Stimulated activated CD8-positive, alpha-beta memory T cell treated with anti-CD3 and anti-CD28 coated beads, Interleukin-2, amount 100 ng/mL, for 48 hours (primary cell): Measurements from ENCODE around the gene PRDM7.
"Not testable (repeated sequence)": the region's sequence is repeated elsewhere in the genome, so short reads cannot be mapped to it uniquely, and the experiment has no call there.

Source experiments
- DNase-seq, 2 donors: peaks; one replicate each; pipeline ENCODE4 v3.0.0-alpha.2; 2020; ENCODE audit warnings: low read depth in 2 of 2

The PRDM7 gene

DNA sequence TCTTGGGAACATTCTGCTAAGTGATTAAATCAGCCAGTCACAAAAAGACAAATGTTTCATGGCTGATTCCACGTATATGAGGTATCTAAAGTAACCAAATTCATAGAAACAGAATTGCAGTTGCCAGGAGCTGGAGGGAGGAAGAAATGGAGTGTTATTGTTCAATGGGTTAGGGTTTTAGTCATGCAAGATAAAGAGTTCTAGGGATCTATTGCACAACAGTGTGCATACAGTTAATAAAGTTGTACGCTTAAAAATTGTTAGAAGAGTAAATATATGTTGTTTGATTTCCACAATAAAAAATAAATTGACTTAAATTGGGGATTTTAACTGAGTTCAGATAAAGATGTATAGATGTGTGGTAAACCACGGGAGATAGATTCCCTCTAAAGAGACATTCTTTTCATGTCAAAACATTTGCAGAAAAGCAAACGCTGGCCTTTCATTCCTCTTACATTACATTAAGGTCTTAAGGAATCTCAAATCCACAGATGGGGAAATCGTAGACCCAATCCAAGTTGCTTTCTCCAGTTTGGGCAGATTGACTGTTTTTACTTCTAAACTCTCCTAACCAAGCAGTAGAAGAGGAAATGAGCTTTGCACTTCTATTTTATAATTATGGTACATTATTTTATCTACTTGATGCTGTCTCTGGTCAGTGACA, 4.6 kb downstream of the PRDM7 start:
- no peak for DNase-seq

DNA sequence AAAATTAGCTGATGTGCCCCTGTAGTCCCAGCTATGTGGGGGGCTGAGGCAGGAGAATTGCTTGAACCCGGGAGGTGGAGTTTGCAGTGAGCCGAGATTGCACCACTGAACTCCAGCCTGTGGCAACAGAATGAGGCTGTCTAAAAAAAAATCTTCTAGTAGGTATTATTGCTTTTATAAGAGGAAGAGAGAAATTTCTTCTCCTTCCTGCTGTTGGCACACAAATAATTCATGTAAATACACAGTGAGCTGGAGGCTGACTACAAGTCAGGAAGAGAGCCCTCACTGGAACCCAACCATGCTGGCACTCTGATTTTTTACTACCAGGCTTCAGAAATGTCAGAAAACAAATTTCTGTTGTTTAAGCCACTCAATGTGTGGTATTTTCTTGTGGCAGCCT, 6.7 kb downstream of the PRDM7 start:
- no peak for DNase-seq

DNA sequence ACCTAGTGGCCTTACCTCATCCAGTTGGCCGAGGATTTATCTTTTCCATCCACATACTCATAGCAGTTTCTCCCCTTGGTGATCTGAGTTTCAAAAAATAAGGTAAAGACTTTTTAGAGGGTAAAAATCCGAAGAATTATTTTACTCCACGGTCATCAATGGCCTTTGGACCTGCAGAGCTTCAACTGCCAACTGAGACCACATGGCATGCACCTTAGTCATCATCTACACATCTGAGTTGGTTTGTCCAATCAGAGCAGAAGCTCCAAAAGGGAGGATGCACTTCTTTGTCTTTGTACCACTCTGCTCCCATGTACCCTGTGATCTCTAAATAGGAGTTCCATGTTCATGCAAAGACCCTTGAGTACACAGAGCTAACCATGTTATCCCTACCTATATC, 15.7 kb downstream of the PRDM7 start:
- no peak for DNase-seq

DNA sequence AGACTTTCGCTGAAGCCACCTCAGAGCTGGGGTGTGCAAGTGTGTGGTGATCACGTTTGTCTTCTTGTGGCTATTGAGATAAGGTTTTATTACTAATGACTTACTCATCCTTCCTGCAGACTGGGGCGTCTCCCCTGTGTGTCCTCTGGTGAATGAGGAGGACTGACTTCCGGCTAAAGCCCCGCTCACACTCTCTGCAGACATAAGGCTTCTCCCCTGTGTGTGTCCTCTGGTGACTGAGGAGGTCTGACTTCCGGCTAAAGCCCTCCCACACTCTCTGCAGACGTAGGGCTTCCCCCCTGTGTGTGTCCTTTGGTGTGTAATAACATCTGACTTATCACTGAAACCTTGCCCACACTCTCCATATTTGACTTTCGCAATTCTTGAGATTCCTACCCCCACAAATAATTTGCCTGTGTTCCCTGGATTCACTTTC, 19.4 kb downstream of the PRDM7 start:
- DNase-seq, result peak in 1 of 2 donors; percentile 17

- DNase-seq, result not testable (repeated sequence)
These were observed 20.6 kb downstream of the PRDM7 start for GRCh38 chr16:90056521-90056920.

DNA sequence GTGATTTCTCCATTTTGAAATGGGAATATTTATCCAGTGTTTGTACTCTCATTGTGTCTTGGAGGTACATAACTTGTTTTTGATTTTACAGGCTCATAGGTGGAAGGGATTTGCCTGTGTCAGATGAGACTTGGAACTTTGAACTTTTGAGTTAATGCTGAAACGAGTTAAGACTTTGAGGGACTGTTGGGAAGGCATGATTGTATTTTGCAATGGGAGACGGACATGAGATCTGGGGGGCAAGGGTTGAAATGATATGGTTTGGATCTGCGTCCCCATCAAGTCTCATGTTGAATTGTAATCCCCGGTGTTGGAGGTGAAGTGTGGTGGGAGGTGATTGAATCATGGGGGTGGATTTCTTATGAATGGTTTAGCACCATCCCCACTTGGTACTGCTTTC, 21.8 kb downstream of the PRDM7 start:
- no peak for DNase-seq

DNA sequence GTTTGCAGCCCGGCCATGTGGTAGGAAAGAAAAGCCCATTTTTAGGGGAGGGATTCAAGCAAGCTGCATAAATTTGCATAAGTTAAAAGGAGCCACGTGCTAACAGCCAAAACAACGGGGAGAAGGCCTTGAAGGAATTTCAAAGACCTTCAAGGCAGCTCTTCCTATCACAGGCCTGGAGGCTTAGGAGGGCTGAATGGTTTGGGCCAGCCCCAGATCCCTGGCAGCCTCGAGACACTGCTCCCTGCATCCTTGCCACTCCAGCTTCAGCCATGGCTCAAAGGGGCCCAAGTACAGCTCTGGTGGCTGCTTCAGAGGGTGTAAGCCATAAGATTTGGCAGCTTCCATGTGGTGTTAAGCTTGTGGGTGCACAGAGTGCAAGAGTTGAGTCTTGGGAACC, 22.6 kb downstream of the PRDM7 start:
- no peak for DNase-seq

- DNase-seq, result no peak
These were observed 23.1 kb downstream of the PRDM7 start for GRCh38 chr16:90053902-90054500.

- no peak for DNase-seq
These were observed 26.2 kb downstream of the PRDM7 start for GRCh38 chr16:90050969-90051368.

DNA sequence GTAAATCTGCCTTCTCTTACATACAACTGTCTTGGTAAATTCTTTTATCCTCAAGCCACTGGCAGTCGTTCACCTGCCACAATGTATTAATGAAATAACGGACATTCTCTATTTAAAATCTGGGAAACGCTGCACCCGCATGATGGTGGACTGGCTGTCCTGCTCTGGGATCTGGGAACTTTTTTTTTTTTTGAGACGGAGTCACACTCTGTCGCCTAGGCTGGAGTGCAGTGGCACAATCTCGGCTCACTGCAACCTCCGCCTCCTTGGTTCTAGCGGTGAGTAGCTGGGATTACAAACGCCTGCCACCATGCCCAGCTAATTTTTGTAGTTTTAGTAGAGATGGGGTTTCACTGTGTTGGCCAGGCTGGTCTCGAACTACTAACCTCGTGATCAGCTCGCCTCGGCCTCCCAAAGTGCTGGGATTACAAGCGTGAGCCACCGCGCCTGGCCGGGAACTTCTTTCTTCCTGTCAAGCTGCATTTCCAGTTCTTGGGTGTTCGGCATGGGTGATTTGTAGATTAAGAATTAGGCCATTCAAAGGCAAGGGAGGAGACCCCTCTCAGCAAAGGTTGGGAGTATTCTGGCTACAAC, 28.3 kb downstream of the PRDM7 start:
- no peak for DNase-seq

DNA sequence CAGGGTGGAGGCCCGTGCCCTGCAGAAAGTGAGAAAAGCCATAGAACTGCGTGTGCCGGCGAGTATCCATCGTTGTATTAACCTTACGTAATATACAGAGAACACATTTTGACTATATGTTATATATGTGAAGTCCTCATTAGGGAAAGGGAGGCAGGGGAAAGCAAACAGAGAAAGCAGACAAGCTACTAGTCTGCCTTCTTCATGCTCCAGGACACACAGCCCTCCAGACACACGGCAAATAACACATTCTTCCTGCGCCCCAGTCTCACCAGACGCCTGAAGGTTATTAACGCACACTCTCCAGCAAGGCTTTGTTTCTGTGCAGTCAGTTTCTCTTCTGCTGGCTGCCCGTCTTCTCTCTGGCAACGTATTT, 28.8 kb downstream of the PRDM7 start:
- no peak for DNase-seq

DNA sequence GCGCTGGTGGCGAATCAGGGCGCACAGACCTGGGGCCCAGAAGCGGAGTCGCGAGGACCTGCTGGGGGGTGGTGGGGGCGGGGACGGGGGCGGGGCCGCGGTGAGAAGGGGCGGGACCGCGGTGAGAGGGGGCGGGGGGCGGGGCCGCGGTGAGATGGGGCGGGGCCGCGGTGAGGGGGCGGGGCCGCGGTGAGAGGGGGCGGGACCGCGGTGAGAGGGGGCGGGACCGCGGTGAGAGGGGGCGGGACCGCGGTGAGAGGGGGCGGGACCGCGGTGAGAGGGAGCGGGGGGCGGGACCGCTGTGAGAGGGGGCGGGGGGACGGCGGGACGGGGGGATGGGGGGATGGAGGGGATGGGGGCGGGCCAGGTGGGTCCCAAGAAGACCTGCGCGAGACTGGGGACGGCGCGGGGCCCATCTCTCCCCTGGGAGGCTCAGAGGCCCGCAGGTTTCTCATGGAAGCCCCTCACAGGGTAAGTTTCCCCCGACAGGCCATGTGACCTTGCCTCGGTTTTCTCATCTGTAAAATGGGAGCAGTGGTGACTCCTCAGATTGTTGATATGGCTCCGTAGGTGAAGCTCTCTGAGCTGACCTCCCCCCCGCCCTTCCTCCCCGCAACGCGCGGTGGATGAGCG, 29.3 kb downstream of the PRDM7 start:
- DNase-seq, result no peak

- DNase-seq, result no peak
These were observed 30.0 kb downstream of the PRDM7 start for GRCh38 chr16:90046971-90047713.

DNA sequence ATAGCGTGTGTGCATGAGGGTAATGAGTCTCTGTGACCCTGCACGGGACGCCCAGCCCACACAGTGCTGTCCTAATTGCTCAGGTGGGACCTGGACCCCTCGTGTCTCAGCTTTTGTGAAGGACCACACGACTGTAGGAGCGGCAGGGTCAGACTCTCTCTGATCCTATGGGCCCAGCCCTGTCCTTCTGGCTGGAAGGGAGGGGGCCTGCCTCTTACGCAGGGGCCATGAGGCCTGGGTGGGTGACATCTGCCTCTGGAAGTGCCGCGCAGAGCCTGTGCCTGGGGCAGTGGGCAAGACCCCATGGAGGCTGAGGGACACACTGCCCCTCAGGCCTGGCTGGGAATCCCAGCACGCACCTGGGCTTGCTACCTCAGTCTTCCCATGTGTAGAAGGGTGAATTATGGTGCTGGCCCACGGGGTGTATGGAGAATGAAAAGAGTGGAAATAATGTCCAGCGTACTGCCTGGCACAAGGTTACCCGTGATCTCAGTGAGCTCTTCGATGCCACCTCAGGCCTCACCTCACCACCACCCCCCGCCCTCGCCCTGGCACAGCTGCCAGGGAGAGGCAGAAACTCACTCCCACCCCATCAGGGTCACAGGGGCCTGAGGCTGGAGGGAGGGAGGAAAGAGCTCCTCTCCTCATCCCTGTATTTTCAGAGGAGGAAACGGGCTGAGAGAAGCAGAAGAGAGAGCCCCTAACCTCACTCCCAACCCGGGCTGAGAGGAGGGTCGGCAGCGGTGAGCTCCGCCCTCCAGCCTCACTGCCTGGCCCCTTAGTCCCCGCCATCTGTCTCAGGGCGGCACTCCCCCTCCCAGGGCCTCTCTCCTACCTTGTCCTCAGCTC, 30.8 kb downstream of the PRDM7 start:
- DNase-seq, result no peak

- DNase-seq, result no peak
These were observed 33.0 kb downstream of the PRDM7 start for GRCh38 chr16:90044111-90044551.

DNA sequence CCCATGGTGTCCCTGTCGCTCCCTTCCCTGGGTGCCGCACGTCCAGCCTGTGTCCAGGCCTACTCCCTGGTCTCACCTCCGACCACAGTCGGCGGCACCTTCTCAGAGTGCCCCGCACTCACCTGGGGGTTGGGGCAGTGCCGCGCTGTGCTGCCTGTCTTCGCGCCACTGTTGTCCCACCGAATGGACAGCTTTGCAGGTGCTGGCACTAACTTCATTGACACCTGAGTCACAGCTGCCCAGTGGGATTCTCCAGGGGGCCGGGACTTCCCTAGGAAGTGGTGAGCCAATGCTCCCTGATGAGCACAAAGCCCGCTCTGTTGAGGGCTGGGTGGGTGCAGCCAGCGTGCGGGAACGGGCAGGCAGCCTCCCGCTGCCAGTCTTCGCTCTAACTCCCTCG, 33.6 kb downstream of the PRDM7 start:
- DNase-seq, result no peak

DNA sequence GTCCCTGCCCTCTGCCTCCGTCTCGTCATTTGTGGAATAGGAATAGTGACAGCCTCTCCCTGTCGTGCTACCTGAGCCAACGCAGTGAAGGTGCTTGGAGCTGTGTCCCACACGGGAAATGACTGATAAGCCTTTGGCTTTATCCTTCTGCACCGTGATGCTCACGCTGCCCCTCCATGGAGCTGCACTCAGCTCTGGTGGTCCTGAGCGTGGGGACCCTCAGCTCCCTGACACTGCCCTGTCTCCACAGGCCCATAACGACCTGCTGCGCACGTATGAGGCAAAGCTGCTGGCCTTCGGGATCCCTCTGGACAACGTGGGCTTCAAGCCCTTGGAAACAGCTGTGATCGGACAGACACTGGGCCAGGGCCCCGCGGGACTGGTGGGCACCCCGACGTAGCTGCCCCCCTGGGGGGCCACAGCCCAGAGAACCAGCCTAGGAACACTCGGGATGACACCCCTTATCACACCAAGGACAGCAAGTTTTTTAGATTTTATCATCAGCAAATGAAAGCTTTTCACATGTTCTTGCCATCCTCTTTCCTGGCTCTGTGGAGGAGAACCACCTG, 34.1 kb downstream of the PRDM7 start:
- DNase-seq, result no peak

DNA sequence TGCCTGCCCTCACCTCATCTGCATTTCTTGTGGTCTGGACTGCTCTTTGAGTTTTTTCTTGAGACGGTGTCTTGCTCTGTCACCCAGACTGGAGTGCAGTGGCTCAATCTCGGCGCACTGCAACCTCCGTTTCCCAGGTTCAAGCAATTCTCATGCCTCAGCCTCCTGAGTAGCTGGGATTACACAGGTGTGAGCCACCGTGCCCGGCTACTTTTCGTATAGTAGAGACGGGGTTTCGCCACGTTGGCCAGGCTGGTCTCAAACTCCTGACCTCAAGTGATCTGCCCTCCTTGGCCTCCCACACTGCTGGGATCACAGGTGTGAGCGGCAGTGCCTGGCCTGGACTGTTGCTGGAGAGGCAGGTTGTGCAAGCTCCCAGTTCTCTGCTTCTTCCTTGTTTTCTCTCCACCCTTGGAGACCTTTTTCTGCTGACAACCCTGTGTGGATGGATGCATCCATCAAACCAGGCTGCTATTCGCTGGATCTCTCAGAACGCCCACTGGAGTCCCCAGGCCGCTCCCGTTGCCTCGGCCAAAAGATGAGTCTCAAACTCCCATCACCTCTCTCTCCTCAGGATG, 35.1 kb downstream of the PRDM7 start:
- no peak for DNase-seq

DNA sequence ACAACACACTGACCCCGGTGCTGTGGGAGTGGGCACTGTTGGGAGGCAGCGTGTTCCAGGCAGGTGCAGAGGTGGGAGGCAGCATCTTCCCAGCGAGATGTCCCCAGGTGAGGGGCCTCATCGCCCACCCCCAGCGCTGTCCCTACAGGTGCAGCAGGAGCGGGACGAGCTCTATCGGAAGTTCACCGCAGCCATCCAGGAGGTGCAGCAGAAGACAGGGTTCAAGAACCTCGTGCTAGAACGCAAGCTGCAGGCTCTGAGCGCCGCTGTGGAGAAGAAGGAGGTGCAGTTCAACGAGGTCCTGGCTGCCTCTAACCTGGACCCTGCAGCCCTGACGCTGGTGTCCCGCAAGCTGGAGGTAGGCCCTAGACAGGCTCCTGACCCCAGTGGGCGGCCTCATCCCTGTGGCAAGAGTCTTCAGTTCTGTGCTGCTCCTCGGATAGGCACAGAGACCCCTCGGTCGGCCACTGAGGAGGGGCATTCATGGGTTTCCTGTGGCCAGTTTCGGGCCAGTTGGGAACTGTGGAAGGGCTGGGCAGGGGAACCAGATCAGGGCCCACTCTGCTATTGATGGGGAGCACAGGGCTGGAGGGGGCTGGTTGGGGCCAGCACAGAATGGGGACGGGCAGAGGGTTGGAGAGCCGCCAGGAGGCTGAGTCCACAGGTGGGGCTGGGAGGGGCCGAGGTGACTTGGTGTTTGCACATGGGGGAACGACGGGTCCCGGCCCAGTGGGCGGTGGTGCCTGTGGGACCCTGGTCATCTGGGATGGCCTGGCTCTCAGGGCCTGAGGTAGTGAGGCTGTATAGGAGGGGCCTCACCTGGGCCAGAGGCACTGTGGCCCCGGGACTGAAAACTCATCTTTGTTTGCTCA, 36.7 kb downstream of the PRDM7 start:
- DNase-seq, result no peak

GRCh38 chr16:90037276-90037675, 39.9 kb downstream of the PRDM7 start:
- no peak for DNase-seq
